Adrenal gland (tissue), 12 donors: Measurements from ENCODE around the gene CLEC16A. TPM values are rescaled to one million over a fixed set of nuclear protein-coding genes. Genes with fewer than 3 reads are reported as not detected.
A peak's percentile ranks its signal among the peaks of the same experiment; 100 is the strongest.

Source experiments
- DNase-seq, 7 donors: peaks; one replicate each; pipeline ENCODE4 v3.0.0-alpha.2; 2019 to 2020
- H3K27ac ChIP-seq, 5 donors: fragments of 200-600 bp; sonication (generic) in 4 of 5; 1 replicate in 3 of 5; 2 replicates in 2 of 5; pipeline versions ENCODE4 v1.5.1 to v1.8.0; 2016 to 2020; ENCODE audit warnings: mild to moderate bottlenecking in 1 of 5
- H3K27me3 ChIP-seq: fragments of 200-600 bp; 2 replicates; pipeline ENCODE4 v1.8.0; 2021
- H3K36me3 ChIP-seq, 2 donors: fragments of 200-600 bp; replicated peaks in 1 of 2; 1 replicate in 1 of 2; 2 replicates in 1 of 2; pipeline versions ENCODE4 v1.5.1 to v1.8.0; 2018 to 2022
- H3K4me1 ChIP-seq, 2 donors: fragments of 200-600 bp; replicated peaks in 1 of 2; 1 replicate in 1 of 2; 2 replicates in 1 of 2; pipeline versions ENCODE4 v1.5.1 to v1.8.0; 2018 to 2021
- H3K4me3 ChIP-seq, 4 donors: fragments of 200-600 bp; sonication (generic) in 3 of 4; one replicate each; pipeline ENCODE4 v1.5.1; 2016 to 2018
- H3K9me3 ChIP-seq, 3 donors: fragments of 200-600 bp; sonication (generic) in 1 of 3; replicated peaks in 1 of 3; 1 replicate in 2 of 3; 2 replicates in 1 of 3; pipeline versions ENCODE4 v1.5.1 to v1.8.0; 2016 to 2021
- POLR2A ChIP-seq, 2 donors: fragments of 450-650 bp; IDR thresholded peaks; one replicate each; pipeline ENCODE4 v1.6.1; 2017; ENCODE audit warnings: antibody characterized with exemption in 2 of 2, mild to moderate bottlenecking in 2 of 2, moderate library complexity in 1 of 2
- whole genome bisulfite sequencing, 4 donors: extraction: QIAGEN DNeasy Blood & Tissue Kit in 2 of 4; methylation state at CpG; one replicate each; pipeline versions ENCODE4 v1.1.5 to v1.1.7; 2013 to 2017; 5-methylcytosine and 5-hydroxymethylcytosine counted together
- intact Hi-C, 2 donors: fragments of 100-400 bp; cut with DNase I; formaldehyde crosslinking; loops; one replicate each; pipeline versions ENCODE4 v1.14.1 to v1.15.0; 2022 to 2023
- polyA plus RNA-seq, 3 donors: library from polyadenylated mRNA; stranded (reverse); fragments of 200-250 nt in 2 of 3; fragments of 350-450 nt in 1 of 3; fragmentation: Illumina TruSeq in 1 of 3; extraction: RNeasy Lipid Tissue Mini Kit (QIAGEN cat#74804) in 1 of 3; gene quantifications; one replicate each; pipeline ENCODE4 v1.2.3, GENCODE V29; 2013 to 2014
- total RNA-seq, 9 donors: library from RNA; depleted of rRNA in 4 of 9; stranded (reverse); fragments of >200 nt in 4 of 9; fragments of 120-200 nt in 1 of 9; fragmentation: NEBNext Ultra II Directional in 1 of 9; extraction: Animal tissue kit (Norgen Biotek cat#: 25700) in 1 of 9; gene quantifications; one replicate each; pipeline versions ENCODE4 v1.1.0 to v1.2.4, GENCODE V29; 2013 to 2023
- TF ChIP-seq, protein P1 (sequence below), 6 experiments: fragments of 450-650 bp in 4 of 6; fragments of 200-600 bp in 2 of 6; sonication (generic) in 1 of 6; IDR thresholded peaks; 1 replicate in 5 of 6; 2 replicates in 1 of 6; pipeline versions ENCODE4 v1.5.1 to v1.8.0; 2016 to 2021; ENCODE audit warnings: antibody characterized with exemption in 6 of 6, mild to moderate bottlenecking in 2 of 6, moderate library complexity in 1 of 6
- donor health status: healthy with polysubstance abuse.
- donor health status: Bipolar disorder and iron deficiency.
- donor health status: DM: yes; HTN: yes; CAD: no.
- donor health status: DM: no; HTN: no; CAD: no.
- donor health status: DM: no; HTN: no; CAD: no.
- donor health status: DM: yes; HTN: yes; CAD: no.

The CLEC16A gene
- total and polyA plus RNA-seq, 12 donors = 14.0 to 37.2 (median 27.6) TPM

DNA sequence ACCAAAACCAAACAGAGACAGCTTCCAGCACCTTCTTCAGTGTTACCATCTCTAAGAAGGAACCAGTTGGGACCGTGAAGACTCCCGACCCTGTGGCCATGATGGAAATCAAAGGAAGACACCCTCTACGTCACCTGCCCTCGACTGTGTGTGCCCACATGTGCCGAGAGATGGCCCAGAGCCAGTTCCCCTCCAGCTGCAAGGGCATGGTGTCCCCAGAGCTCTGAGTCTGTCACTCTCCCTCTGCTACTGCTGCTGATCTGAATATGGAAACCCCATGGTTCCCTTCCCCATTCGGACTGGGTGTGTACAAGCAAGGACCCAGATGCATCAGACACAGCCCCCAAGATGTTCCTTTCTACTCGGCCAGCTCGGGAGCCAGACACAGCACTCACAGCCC, 235.2 kb downstream of the CLEC16A start:
- H3K27ac ChIP-seq = no peak overlapping the region
- no peaks in the 10 kb centered on the region for H3K4me1 ChIP-seq
- no peak overlapping the region for H3K4me3 ChIP-seq
- no peaks in the 10 kb centered on the region for H3K27me3 ChIP-seq
- WGBS, 4 donors = 70 to 92% (median 81%) methylated on average over 2 to 8 of the region's 8 CpGs
- intact Hi-C loops = no loop called here
- no peaks in the 10 kb centered on the region for H3K9me3 ChIP-seq
- TF ChIP-seq, protein P1, sequence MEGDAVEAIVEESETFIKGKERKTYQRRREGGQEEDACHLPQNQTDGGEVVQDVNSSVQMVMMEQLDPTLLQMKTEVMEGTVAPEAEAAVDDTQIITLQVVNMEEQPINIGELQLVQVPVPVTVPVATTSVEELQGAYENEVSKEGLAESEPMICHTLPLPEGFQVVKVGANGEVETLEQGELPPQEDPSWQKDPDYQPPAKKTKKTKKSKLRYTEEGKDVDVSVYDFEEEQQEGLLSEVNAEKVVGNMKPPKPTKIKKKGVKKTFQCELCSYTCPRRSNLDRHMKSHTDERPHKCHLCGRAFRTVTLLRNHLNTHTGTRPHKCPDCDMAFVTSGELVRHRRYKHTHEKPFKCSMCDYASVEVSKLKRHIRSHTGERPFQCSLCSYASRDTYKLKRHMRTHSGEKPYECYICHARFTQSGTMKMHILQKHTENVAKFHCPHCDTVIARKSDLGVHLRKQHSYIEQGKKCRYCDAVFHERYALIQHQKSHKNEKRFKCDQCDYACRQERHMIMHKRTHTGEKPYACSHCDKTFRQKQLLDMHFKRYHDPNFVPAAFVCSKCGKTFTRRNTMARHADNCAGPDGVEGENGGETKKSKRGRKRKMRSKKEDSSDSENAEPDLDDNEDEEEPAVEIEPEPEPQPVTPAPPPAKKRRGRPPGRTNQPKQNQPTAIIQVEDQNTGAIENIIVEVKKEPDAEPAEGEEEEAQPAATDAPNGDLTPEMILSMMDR (IDR thresholded peaks at IDR 0.05) = no peak
- no peak for TF ChIP-seq POLR2A (IDR thresholded peaks at IDR 0.05)
- H3K36me3 ChIP-seq = peaks cover 0 to 8% of the 10 kb centered on the region in 2 donors
- DNase-seq = no peak

DNA sequence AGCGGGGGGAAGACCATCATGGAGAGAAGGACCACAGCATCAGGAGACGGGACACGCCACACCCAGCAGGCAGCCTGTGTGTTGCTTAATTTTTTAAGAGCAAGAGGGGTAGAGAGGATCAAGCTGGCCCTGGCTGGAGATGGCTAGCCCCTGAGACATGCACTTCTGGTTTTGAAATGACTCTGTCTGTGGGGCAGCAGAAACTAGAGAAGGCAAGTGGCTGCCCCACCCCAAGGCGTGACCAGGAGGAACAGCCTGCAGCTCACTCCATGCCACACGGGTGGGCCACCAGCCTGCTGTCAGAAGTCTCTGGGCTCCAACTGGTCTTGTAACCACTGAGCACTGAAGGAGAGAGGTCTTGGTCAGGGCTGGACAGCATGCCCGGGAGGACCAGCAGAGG, 236.1 kb downstream of the CLEC16A start:
- no peak for DNase-seq
- Histone ChIP-seq H3K36me3 (peaks cover 0 to 8% of the 10 kb centered on the region in 2 donors), H3K27ac (no peak overlapping the region), H3K9me3 (no peaks in the 10 kb centered on the region), H3K27me3 (no peaks in the 10 kb centered on the region), H3K4me1 (no peaks in the 10 kb centered on the region), H3K4me3 (no peak overlapping the region)
- intact Hi-C loops = no loop called here
- WGBS, 4 donors = 80 to 86% (median 84%) methylated on average over 4 to 6 of the region's 6 CpGs
- TF ChIP-seq, protein P1 (IDR thresholded peaks at IDR 0.05) = no peak
- no peak for TF ChIP-seq POLR2A (IDR thresholded peaks at IDR 0.05)

DNA sequence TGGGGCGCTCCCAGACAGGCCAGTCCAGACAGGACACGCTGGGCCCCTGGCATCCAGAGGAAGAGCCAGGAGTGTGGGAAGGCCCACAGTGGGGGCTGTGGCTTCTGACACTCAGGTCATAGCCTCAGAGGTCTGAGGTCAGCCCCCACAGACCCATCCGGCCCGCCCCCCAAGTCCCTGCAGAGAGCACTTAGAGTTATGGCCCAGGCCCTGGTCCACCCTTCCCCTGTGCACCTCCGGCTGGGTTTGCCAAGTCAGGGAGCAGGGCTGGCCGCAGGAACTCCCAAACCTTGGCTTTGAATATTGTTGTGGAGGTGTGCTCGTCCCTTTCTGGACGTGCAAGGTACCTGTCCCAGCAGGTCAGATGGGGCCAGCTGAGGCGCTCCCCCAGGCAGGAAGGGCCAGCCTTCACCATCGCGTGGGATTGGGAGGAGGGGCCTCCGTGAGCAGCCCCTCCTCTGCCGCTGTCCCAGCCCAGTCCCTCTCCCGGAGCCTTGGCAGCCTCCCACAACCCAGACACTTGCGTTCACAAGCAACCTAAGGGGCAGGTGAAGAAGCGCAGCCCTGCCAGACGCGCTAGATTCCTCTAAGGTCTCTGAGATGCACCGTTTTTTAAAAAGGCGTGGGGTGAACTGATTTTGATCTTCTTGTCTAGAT, 237.0 kb downstream of the CLEC16A start:
- 89 to 95% (median 92%) methylated on average over 13 to 20 of the region's 20 CpGs for WGBS, 4 donors
- H3K9me3 ChIP-seq = no peaks in the 10 kb centered on the region
- TF ChIP-seq, protein P1 (IDR thresholded peaks at IDR 0.05) = no peak
- TF ChIP-seq POLR2A (IDR thresholded peaks at IDR 0.05) = no peak
- no peak for DNase-seq
- intact Hi-C loops = no loop called here
- H3K4me3 ChIP-seq = no peak overlapping the region
- H3K36me3 ChIP-seq = peaks cover 0 to 8% of the 10 kb centered on the region in 2 donors
- peak overlapping the region in 1 of 5 donors; percentile 34 for H3K27ac ChIP-seq
- no peaks in the 10 kb centered on the region for H3K4me1 ChIP-seq
- no peaks in the 10 kb centered on the region for H3K27me3 ChIP-seq

DNA sequence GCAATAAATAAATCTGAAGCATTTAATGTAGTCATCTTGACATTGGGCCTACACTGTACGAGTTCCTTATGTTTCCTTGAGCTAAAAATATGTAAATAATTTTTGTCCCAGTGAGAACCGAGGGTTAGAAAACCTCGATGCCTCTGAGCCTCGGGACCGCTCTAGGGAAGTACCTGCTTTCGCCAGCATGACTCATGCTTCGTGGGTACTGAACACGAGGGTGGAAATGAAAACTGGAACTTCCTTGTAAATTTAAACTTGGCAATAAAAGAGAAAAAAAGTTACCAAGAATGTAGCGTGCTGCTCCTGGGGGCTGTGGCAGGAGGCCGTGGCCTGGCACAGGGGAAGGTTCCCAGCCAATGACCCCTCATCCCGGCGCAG, 237.5 kb downstream of the CLEC16A start:
- H3K4me1 ChIP-seq = no peaks in the 10 kb centered on the region
- no peak overlapping the region for H3K4me3 ChIP-seq
- H3K27me3 ChIP-seq = no peaks in the 10 kb centered on the region
- H3K36me3 ChIP-seq = peaks cover 0 to 8% of the 10 kb centered on the region in 2 donors
- TF ChIP-seq, protein P1 (IDR thresholded peaks at IDR 0.05) = no peak
- no peak for TF ChIP-seq POLR2A (IDR thresholded peaks at IDR 0.05)
- H3K27ac ChIP-seq = no peak overlapping the region
- peak in 2 of 7 donors; percentile 35 to 41 for DNase-seq
- no peaks in the 10 kb centered on the region for H3K9me3 ChIP-seq
- 66 to 75% (median 71%) methylated on average over 12 of the region's 12 CpGs for WGBS, 4 donors
- intact Hi-C loops = no loop called here
